HG03558 (cell line): ENCODE results near the gene PRSS57.

Experiments used
- ATAC-seq: cut with Tn5 transposase; IDR thresholded peaks from one replicate; pipeline ENCODE4 v1.9.1; 2021; ENCODE audit warnings: moderate number of reproducible peaks; ENCODE audit not compliant: unreplicated experiment; ENCODE audit errors: extremely low read depth

PRSS57 gene

GRCh38 chr19:653425-653824 is 41.8 kb downstream of the PRSS57 start:
- no peak for ATAC-seq

DNA sequence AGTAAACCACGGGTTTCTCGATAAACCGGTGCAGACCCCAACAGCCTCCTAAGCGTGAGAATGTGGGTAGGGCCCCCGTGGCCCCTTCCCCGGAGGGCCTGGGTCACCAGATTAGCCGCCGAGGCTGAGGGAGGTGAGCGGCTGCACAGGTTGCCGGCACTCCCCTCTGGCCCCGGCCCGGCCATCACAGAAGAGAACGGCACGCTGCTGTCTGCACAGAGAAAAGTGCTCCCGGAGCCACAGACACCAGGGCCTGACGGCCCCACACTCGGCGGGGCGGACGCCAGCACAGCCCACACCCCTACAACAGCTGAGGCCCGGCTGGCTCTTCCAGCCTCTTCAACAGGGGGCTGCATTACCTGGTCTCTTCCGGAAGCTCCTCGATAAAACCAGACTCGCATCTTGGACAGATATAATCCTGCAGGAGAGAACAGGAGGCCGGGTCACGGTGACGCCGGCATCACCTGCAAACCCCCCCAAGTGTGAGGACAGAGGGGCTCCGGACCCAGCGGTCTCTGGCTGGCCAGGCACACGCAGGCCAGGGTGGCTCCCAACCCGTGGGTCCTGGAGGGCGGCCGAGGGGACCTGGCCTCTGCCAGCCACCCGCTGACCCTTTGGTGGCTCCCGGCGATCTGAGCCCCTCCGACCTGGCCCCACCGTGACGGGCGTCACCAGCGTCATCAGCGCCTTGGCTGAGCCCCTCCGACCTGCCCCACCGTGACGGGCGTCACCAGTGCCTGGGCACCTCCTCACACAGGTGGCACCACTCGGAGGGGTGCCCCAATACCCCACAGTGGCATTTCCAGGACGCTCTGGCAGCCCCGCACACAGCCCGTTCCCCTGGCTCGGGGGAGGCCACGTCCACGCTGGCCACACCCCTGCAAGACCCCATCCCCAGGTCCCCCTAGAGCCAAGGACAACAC is 42.5 kb downstream of the PRSS57 start:
- ATAC-seq: no peak

DNA sequence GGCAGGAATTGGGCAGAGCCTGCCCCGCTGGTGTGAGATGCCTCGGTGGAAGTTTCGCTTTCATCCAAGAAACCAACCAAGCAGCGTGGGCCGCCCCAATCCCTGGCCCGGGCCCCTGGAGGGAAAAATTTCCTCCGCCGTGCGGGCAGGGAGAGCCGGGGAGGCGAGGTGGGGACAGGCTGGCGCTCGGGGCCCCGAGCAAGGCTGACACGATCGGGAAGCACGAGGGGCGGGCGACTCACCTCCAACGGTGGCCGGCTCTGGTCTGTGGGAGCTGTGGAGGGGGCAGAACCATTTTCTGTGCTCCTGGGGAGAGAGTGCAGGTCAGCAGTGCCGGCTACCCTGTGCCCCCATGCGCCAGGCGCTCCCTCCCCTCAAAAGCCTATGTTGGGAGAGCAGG is 43.3 kb downstream of the PRSS57 start:
- ATAC-seq: no peak

DNA sequence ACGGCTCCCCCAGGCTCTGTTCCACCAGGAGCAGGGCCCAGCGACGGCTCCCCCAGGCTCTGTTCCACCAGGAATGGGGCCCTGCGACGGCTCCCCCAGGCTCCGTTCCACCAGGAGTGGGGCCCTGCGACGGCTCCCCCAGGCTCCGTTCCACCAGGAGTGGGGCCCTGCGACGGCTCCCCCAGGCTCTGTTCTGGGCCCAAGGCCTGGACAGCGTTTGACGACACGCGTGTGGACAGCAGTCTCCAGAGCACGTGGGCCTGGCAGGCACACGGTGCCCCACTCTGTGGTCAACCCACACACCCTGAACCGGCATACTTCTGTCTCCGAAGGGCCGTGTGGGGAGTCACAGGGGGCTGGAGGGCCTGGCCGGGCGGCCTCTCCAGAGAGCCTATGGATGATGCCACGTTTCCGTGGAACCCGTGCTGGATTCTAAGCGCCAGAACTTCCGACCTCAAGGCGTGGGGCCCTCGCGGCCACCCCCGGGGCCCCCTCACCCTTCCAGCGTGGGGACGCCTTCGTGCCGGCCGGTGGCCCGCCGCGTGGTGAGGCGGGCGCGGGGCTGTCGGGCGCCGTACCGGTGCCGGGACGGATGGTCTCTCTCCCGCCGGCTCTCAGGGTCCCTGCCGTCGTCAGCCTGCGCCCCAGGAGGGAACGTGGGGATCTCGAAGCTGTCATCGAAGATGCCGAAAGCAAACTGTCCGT is 44.0 kb downstream of the PRSS57 start:
- ATAC-seq: no peak

DNA sequence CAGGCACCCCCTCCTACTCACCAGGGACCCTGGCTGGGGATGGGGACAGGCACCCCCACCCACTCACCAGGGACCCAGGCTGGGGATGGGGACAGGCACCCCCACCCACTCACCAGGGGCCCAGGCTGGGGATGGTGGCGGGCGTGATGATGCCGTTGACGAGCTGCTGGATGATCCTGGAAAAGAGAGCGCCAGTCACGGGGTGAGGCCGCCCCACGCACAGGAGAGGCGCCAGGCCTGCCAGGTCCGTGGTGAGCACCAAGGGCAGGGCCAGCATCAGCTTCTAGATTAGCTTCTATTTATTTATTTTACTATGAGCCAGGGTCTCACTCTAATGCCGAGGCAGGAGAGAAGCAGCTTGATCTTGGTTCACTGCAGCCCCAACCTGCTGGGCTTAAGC is 45.1 kb downstream of the PRSS57 start:
- no peak for ATAC-seq

DNA sequence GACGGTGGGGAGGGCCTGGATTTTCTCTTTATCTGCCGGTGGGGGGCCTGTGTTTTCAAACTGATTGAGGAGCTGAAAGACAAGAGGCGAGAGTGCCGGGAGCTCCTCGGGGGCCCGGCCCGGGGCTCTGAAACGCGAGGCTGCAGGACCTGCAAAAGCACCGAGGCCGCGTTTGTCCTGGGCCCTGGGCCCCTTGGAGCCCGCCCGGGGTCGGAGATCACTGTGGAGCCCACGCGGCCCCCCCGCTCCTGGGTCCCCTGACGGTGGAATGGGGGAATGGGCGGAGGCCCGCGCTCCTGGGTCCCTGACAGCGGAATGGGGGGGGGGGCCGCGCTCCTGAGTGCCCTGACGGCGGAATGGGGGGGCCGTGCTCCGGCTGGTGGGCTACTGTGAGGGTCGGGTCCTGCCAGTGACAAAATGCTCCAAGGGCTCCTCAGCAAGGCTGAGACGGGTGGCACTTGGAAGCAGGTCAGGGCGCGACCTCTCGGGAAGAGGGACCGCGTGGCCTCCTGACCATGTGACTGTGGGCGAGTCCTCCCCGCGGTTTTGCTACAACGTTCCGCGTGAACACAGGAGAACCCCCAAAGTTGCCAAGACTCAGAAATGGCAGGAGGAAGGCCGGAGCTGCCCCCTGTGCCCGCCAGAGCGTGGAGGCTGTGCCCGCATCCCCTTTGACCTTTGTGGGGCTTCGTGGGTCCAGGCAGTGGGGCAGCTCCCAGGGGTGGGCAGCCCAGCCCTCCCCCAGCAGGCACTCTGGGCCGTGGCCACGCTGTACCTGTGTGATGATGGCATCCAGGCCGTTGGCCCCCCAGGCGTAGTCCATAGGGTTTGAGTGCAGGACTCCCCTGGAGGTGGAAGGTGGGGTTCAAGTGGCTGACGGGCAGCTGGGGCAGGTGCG is 46.1 kb downstream of the PRSS57 start:
- no peak for ATAC-seq

GRCh38 chr19:648305-648704 is 46.9 kb downstream of the PRSS57 start:
- no peak for ATAC-seq

DNA sequence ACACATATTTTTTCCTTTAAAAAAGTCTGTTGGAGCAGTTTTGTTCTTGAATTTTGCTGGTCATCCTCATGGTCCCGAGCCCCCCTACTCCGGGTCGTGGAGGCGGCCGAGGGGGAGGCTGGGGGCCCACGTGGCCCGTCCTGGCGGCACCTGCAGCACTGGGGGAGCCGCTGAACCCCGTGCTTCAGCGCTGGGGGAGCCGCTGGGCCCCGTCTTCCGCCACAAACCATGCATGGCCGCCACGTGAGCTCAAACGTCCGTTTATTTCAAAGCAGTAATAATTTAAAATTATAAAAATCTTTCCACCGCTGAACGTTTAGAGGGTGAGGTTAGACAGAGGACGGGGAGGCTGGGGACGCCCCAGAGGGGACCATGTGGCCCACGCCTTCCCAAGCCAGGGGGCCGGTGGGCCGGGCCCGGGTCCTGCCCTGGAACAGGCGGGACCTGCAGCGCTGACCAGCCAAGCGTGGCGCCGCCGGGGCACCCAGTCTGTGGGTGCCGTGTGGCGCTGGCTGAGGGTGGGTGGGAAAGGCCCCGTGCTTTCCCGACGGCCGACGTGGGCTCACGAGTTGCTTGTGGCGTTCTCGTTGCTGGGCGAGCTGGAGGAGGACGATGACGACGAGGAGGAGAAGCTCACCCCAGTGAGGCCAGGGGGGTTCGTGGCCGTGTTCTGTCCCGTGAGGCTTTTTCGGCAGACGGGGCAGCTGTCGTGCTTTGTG is 47.5 kb downstream of the PRSS57 start:
- no peak for ATAC-seq

- ATAC-seq: no peak
Observed at GRCh38 chr19:646779-647565, 48.3 kb downstream of the PRSS57 start.

GRCh38 chr19:645912-646778 is 49.1 kb downstream of the PRSS57 start:
- no peak for ATAC-seq

- ATAC-seq: no peak
Observed at GRCh38 chr19:644789-645188, 50.5 kb downstream of the PRSS57 start.

DNA sequence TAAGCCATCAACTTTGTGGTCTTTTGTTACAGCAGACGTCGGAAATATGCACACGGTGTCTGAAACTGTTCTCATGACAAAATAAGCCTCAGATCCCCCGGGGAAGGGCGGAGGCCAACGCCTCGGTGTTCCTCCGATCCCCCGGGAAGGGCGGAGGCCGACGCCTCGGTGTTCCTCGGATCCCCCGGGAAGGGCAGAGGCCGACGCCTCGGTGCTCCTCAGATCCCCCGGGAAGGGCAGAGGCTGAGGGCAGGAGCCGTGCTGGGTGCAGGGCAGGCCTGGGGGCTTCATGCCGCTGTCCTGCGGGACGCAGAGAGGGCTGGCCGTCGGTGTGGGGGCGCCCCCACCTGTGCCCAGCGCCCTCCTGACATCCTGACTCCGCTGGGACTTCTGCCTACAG is 50.9 kb downstream of the PRSS57 start:
- no peak for ATAC-seq

- no peak for ATAC-seq
Observed at GRCh38 chr19:643736-644135, 51.5 kb downstream of the PRSS57 start.

- ATAC-seq: no peak
Observed at GRCh38 chr19:642767-643727, 52.2 kb downstream of the PRSS57 start.

- ATAC-seq: no peak
Observed at GRCh38 chr19:641702-642101, 53.5 kb downstream of the PRSS57 start.

GRCh38 chr19:640606-641189 is 54.6 kb downstream of the PRSS57 start:
- ATAC-seq: no peak

DNA sequence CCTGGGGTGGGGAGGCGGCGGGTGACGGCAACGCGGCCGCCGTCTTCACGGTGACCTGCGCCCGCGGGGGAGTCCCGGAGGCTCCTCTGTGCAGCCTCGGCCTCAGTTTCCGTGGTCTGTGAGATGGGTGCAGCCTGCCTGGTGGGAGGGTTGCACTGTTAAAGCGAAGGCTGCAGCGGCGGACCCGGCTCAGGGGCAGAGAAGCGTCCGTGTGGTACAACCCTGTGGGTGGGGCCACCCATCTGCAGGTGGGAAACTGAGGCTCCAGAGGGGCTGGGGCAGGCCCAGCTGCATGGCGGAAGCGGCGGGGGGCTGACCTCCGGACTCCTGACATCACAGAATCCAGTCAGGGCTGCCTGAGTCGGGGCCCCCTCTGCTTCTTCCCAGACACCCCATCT is 55.1 kb downstream of the PRSS57 start:
- no peak for ATAC-seq
